ENCODE results near the gene CTNND2.

The CTNND2 gene

DNA sequence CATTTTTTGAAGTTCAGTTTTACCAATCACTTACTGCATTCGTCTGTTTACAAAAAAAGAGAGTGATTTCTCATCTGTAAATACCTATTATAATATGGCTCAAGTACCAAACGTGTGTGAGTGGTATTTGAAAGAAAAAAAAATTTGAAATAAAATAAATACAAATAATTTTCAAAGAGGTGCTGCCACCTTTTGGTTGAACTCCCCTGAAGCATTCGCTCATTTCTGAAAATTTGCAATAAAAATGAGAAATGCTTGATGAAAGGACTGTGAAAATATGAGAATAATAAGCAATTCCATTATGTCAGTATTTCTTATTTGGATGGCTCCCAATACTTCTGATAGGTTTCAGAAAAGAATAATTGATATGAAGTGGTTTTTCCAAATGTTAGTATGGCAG lies 409.9 kb downstream of the CTNND2 start:
- no peak for DNase-seq
- Histone ChIP-seq H3K9me3 (ENCODE audit: severe bottlenecking) (no peaks in the 10 kb centered on the region), H3K27me3 (ENCODE audit: insufficient read depth, low read depth, severe bottlenecking) (no peaks in the 10 kb centered on the region), H3K4me3 (ENCODE audit: low read depth, low read length) (no peak overlapping the region), H3K36me3 (no peaks in the 10 kb centered on the region), H3K27ac (no peak overlapping the region)
- TF ChIP-seq, protein P1, sequence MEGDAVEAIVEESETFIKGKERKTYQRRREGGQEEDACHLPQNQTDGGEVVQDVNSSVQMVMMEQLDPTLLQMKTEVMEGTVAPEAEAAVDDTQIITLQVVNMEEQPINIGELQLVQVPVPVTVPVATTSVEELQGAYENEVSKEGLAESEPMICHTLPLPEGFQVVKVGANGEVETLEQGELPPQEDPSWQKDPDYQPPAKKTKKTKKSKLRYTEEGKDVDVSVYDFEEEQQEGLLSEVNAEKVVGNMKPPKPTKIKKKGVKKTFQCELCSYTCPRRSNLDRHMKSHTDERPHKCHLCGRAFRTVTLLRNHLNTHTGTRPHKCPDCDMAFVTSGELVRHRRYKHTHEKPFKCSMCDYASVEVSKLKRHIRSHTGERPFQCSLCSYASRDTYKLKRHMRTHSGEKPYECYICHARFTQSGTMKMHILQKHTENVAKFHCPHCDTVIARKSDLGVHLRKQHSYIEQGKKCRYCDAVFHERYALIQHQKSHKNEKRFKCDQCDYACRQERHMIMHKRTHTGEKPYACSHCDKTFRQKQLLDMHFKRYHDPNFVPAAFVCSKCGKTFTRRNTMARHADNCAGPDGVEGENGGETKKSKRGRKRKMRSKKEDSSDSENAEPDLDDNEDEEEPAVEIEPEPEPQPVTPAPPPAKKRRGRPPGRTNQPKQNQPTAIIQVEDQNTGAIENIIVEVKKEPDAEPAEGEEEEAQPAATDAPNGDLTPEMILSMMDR (IDR thresholded peaks at IDR 0.05; ENCODE audit: low read depth, low read length) = no peak

DNA sequence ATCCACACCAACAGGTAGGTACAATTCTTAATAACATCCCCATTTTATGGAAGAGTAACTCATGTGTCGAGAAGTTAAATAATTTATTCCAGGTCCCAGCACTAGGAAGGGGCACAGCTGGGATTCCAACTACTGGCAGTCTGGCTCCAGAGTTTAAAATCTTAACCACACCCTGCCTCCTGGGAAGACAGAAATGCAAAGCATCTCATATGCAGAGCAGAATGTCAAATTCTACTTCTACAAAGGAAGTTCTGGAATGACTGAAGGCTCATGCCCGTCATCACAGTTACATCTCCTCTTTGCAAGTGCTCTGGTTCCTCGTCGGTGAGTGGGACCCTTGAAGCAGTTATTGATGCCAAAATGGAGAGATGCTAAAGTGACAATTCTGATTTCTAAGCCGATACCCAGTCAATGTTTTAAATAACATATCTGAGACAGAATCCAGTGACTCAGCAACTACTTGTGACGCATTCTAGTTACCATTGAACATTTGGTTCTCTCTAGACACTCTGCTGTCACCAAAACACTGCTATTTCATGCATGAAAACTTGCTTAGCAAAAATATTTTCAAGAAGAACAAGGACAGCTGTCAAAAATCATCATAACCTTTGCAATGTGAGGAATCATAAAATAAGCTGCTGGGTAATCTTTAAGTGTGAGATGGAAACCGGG lies 412.7 kb downstream of the CTNND2 start:
- no peak overlapping the region for H3K4me3 ChIP-seq (ENCODE audit: low read depth, low read length)
- TF ChIP-seq, protein P1 (IDR thresholded peaks at IDR 0.05; ENCODE audit: low read depth, low read length) = no peak
- no peaks in the 10 kb centered on the region for H3K9me3 ChIP-seq (ENCODE audit: severe bottlenecking)
- no peak for DNase-seq
- no peaks in the 10 kb centered on the region for H3K27me3 ChIP-seq (ENCODE audit: insufficient read depth, low read depth, severe bottlenecking)
- H3K36me3 ChIP-seq = no peaks in the 10 kb centered on the region
- H3K27ac ChIP-seq = no peak overlapping the region

DNA sequence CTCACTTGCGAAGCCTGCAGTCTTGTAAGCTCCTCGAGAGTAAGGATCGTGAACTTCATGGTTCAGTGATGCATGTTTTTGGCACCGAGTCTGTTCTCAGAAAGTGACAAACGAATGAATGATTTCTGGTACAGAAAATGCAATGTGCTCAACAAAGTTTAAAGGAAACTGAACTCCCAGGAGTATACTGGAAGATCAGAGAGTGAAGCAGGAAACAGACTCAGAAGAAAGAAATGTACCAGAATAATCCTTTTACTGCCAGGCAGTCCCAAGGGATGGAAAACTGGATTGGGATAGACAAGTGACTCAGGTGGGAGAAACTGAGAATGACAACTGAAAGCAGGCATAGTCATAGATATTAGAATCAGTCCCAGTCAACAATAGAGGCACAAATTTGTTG lies 420.6 kb downstream of the CTNND2 start:
- no peak for DNase-seq

DNA sequence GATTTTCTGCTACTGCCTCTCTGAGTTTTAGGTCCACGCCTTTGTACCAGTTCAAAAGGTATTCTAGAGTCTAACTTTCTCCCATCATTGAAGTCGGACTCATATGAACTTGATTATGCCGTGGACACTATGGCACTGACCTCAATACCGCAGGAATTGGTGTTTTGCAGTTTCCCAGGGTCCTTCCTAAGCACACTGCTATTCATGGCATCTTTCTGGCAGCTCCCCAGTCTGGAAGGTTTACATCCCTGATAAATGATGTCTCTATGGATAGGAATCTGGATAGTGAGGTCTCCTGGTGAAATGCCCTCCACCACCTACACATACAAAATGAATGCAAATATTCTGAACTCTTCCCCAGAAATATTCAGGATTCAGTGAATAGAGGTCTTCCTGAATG lies 422.2 kb downstream of the CTNND2 start:
- H3K36me3 ChIP-seq = no peaks in the 10 kb centered on the region
- no peak for DNase-seq
- no peaks in the 10 kb centered on the region for H3K9me3 ChIP-seq (ENCODE audit: severe bottlenecking)
- no peaks in the 10 kb centered on the region for H3K27me3 ChIP-seq (ENCODE audit: insufficient read depth, low read depth, severe bottlenecking)
- H3K27ac ChIP-seq = no peak overlapping the region
- TF ChIP-seq, protein P1 (IDR thresholded peaks at IDR 0.05; ENCODE audit: low read depth, low read length) = no peak
- no peak overlapping the region for H3K4me3 ChIP-seq (ENCODE audit: low read depth, low read length)

More for the DNA sequence above, 420.6 kb downstream of the CTNND2 start:
- Histone ChIP-seq H3K27ac (no peak overlapping the region), H3K4me3 (ENCODE audit: low read depth, low read length) (no peak overlapping the region), H3K9me3 (ENCODE audit: severe bottlenecking) (no peaks in the 10 kb centered on the region), H3K27me3 (ENCODE audit: insufficient read depth, low read depth, severe bottlenecking) (no peaks in the 10 kb centered on the region), H3K36me3 (no peaks in the 10 kb centered on the region)
- TF ChIP-seq, protein P1 (IDR thresholded peaks at IDR 0.05; ENCODE audit: low read depth, low read length) = no peak

DNA sequence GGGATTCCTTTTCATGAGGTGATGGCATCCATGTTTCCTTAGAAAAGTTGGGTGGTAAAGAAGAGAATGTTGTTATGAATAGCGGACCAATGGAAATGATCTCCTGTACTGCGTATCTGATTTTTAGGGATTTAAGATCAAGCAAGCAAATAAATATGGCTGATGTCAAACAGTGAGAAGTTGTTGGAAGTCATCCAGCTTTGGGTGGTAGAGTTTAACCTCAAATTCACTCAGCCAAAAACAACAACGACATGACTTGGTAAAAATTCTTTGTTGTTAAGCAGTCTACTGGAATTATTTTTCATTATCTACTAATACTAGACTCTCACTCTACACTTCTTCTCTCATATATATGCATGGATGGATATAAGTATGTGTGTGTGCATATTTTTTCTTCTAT lies 426.5 kb downstream of the CTNND2 start:
- no peaks in the 10 kb centered on the region for H3K27me3 ChIP-seq (ENCODE audit: insufficient read depth, low read depth, severe bottlenecking)
- TF ChIP-seq, protein P1 (IDR thresholded peaks at IDR 0.05; ENCODE audit: low read depth, low read length) = no peak
- H3K4me3 ChIP-seq (ENCODE audit: low read depth, low read length) = no peak overlapping the region
- H3K27ac ChIP-seq = no peak overlapping the region
- H3K36me3 ChIP-seq = no peaks in the 10 kb centered on the region
- DNase-seq = no peak
- no peaks in the 10 kb centered on the region for H3K9me3 ChIP-seq (ENCODE audit: severe bottlenecking)

DNA sequence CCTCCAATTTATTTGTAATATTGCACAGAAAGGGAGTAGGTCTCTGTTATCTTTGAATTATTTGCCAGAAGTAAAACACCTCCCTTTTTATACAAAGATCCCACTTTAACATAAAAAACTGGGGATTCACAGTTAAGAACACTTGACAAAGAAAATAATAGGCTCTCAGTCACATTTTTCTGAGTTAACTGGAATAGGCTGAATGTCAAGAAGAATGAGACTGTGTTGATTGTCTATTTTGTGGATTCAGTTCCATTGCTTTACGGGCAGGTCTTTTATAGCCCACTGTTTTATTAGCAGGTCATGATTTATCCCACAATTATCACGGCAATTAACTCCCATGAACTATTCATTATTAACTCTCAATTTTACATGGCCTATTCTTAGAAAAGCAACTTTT lies 427.4 kb downstream of the CTNND2 start:
- Histone ChIP-seq H3K4me3 (ENCODE audit: low read depth, low read length) (no peak overlapping the region), H3K27me3 (ENCODE audit: insufficient read depth, low read depth, severe bottlenecking) (no peaks in the 10 kb centered on the region), H3K9me3 (ENCODE audit: severe bottlenecking) (no peaks in the 10 kb centered on the region), H3K36me3 (no peaks in the 10 kb centered on the region), H3K27ac (no peak overlapping the region)
- TF ChIP-seq, protein P1 (IDR thresholded peaks at IDR 0.05; ENCODE audit: low read depth, low read length) = no peak
- no peak for DNase-seq
